ENCODE data around the gene SIRPA.

SIRPA gene

GRCh38 chr20:1942486-1943274, 47.5 kb downstream of the SIRPA start:
- TF ChIP-seq POLR2AphosphoS5 (IDR thresholded peaks at IDR 0.05; ENCODE audit: low read depth, low read length) (no peak), REST (IDR thresholded peaks at IDR 0.05; ENCODE audit: insufficient read depth in 1 of 2, low read depth in 2 of 2, low read length in 2 of 2) (no peak)

GRCh38 chr20:1943275-1944002, 48.2 kb downstream of the SIRPA start:
- no peak for TF ChIP-seq TAF1 (IDR thresholded peaks at IDR 0.05; ENCODE audit: borderline replicate concordance, insufficient read depth, low read length)
- no peak for TF ChIP-seq REST (IDR thresholded peaks at IDR 0.05; ENCODE audit: insufficient read depth in 1 of 2, low read depth in 2 of 2, low read length in 2 of 2)
- no peak for TF ChIP-seq SIN3A (IDR thresholded peaks at IDR 0.05; ENCODE audit: borderline replicate concordance, insufficient read depth, low read length)
- no peak for TF ChIP-seq FOXP2 (optimal IDR thresholded peaks at IDR 0.05; ENCODE audit: borderline replicate concordance, extremely low read depth, extremely low read length, insufficient read depth)
- TF ChIP-seq POLR2AphosphoS5 (IDR thresholded peaks at IDR 0.05; ENCODE audit: low read depth, low read length): no peak

- no peak for TF ChIP-seq POLR2AphosphoS5 (IDR thresholded peaks at IDR 0.05; ENCODE audit: low read depth, low read length)
- TF ChIP-seq REST (IDR thresholded peaks at IDR 0.05; ENCODE audit: insufficient read depth in 1 of 2, low read depth in 2 of 2, low read length in 2 of 2): no peak
- no peak for TF ChIP-seq TAF1 (IDR thresholded peaks at IDR 0.05; ENCODE audit: borderline replicate concordance, insufficient read depth, low read length)
These were observed 49.3 kb downstream of the SIRPA start for GRCh38 chr20:1944345-1945091.

DNA sequence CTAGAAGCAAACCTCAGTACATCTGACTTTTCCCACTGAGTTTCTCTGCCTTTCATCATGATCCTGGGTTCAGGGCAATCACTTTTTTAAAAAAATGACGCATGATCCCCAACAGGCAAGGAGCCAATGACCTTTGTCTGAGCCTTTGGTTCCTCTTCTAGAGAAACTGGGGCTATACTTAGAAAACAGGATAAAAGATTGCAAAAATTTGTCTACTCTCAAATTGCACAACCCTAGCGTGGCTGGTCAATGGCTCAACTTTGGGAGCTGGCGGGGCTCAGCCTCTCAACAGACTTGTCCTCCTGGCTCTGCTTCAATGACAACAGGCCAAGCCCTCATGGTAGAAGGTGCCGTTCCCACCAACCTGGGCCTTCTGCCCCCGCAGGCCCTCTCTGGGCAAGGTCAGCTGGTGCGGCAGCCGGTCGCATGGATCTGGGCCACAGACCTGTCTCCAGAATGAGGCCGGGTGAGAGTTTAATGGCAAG, 50.0 kb downstream of the SIRPA start:
- TF ChIP-seq FOXP2 (optimal IDR thresholded peaks at IDR 0.05; ENCODE audit: borderline replicate concordance, extremely low read depth, extremely low read length, insufficient read depth) (no peak), REST (IDR thresholded peaks at IDR 0.05; ENCODE audit: insufficient read depth in 1 of 2, low read depth in 2 of 2, low read length in 2 of 2) (no peak), POLR2AphosphoS5 (IDR thresholded peaks at IDR 0.05; ENCODE audit: low read depth, low read length) (no peak), SIN3A (IDR thresholded peaks at IDR 0.05; ENCODE audit: borderline replicate concordance, insufficient read depth, low read length) (no peak), TAF1 (IDR thresholded peaks at IDR 0.05; ENCODE audit: borderline replicate concordance, insufficient read depth, low read length) (no peak)

Data from PFSK-1 (cell line).